AG08396 (cell line): ENCODE measurements around the gene TAS2R39.

Experiments
- DNase-seq: peaks from one replicate; pipeline ENCODE4 v3.0.0; 2012; ENCODE audit warnings: low spot score, mixed read lengths

TAS2R39 gene

DNA sequence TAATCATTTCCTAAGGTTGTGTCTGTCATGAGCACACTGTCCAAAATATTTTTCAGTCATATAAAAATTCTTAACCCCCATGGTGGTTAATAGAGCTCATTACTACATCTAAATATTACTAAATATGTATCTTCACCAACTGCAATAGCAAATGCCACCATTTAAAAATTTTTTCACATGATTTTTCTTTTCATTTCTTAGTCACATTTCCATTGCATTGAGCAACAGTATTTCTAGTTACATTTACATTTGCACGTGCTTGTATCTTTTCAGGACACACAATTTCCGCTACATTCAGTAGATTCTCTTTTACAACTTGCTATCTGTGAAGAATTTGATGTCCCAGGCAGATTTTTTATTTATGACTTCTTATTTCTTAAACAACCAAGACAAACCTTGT lies 33.5 kb downstream of the TAS2R39 start:
- DNase-seq: no peak

- no peak for DNase-seq
Measured at GRCh38 chr7:143217806-143218205, 34.6 kb downstream of the TAS2R39 start.

DNA sequence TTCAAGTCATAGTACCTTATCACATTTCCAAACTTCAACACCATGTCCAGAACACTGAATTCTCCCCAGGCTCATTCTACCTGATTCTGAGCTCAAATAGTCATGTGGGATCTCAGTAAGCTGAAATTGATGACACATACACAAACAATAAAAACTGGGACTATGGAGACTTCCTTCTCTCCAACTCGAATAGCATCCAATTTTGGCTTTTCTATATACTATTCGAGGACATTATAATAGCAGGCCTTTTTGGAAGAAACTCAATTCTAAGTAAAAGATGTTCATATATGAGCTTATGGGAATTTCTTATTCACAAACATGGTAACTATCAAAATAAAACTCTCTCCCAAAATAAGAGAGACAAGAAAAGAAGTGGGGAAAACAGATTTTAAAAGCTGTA lies 38.1 kb downstream of the TAS2R39 start:
- DNase-seq: no peak

DNA sequence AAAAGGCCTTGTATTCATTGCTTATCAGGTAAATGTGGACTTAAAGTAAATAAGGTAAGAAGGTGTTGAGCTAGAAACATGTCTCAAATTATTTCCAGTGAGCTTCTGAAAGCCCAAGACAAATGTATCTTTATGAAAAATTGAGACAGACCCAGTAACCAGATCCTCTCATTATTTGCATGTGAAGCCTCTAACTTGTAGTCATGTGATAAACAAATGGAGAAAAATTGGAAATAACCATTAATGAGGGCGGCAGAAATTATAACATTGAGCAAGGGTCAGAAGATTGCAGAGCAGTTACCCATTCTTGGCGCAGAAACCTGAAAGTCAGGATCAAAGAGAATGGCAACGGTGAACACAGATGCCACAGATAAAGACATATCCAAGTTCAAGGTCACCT lies 38.5 kb downstream of the TAS2R39 start, which contains the start of gene TAS2R40:
TAS2R40 (plus strand) TSS at position 301 of the 400 bp plus-strand sequence; CDS start at position 343, 42 bp downstream.
- DNase-seq: no peak

DNA sequence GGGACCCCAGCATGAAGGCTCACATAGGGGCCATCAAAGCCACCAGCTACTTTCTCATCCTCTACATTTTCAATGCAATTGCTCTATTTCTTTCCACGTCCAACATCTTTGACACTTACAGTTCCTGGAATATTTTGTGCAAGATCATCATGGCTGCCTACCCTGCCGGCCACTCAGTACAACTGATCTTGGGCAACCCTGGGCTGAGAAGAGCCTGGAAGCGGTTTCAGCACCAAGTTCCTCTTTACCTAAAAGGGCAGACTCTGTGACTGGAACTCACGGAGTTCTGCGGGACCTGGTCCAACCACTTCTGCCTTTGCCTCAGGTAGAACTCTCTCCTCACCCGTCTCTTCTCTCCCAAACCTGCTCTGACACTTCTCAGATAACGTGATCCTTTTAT lies 39.6 kb downstream of the TAS2R39 start:
- no peak for DNase-seq

DNA sequence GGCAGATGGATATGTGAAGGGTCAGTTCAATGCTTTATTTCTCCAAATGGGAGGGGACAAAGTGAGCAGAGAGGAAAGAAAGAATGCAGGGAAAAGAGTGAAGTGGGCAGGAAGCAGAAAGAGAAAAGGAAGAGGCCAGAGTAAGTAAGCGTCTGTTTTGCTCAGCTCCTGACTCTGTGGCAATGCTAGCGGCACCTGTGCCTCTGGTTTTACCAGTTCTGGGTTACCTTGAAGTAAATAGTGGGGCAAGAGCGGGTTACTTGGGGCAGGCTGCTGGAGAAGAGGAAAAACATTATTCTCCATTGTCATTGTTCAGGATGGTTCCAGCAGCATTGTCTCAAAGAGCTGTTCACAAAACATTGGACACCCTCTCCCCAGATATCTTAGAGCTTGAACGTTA lies 40.6 kb downstream of the TAS2R39 start:
- DNase-seq: no peak

- DNase-seq: no peak
Measured at GRCh38 chr7:143225047-143225446, 41.8 kb downstream of the TAS2R39 start.

DNA sequence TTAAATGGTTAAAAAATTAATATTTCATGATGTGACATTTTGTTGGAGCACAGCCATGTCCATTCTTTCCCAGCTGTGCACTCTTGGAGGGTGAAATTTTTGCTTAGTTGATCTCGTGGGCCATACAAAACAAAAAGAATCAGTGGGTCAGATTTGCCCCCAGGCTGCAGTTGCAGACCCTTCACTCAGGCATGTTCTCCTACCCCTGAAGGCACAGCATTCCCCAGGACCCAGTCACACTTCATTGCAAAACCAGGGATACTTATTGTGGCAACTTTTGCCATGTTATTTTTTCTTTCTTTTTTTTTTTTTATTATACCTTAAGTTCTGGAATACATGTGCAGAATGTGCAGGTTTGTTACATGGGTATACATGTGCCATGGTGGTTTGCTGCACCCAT lies 44.6 kb downstream of the TAS2R39 start:
- DNase-seq: no peak

DNA sequence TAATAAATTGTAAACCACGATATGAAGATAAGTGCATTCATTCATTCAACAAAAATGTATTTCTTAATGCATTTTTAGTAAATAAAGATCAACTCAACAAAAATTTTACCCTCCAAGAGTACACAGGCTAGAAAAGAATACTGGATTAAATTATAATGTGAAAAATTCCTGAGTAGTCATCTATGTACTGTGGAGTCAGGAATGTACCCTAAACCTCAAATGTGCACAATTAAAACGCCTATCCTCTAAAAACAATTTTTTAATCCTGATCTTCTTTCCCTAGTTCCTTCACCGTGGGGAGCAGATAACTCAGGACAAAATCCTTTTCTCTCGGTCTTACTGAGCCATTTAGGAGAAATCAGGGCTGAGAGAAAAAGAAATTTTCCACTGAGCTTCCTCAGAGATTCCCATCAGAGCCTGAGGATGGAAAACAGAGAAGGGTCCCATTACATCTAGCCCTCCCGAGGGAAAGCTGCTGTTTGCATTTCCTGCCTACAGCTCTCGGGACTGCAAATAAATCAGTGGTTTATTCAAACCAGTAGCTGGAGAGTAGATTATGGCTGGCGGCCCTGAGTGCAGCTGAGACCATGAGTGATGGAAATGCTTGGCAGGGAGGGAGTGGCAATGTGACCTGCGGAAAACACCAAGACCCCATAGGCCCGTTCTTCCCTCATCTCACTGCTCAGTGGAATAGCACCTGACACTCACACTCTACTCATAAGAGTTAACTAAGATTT lies 46.0 kb downstream of the TAS2R39 start:
- DNase-seq: no peak

DNA sequence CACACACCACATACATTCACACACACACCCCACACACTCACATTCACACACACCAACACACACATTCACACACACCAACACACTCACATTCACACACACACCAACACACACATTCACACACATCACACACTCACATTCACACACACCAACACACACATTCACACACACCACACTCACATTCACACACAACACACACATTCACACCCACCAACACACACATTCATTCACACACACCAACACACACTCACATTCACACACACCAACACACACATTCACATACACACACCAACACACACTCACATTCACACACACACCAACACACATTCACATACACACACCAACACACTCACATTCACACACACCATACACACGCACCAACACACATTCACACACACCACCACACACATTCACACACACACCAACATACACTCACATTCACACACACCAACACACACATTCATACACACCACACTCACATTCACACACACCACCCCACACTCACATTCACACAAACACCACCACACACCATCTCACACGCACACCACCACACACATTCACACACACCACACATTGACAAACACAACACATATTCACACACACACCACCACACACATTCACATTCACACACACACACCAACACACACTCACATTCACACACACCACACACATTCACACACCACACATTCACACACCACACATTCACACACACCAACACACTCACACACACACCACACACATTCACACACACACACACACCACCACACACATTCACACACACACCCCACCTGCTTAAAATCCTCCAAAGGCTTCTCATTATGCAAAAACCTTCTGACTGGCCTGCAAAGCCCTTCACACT lies 47.6 kb downstream of the TAS2R39 start:
- DNase-seq: no peak
